CD14-positive monocyte (primary cell): Measurements from ENCODE around the gene PPARGC1A. TPM values are rescaled to one million over a fixed set of nuclear protein-coding genes. Genes with fewer than 3 reads are reported as not detected.

Experiments used
- DNase-seq, 3 donors: peaks; one replicate each; pipeline ENCODE4 v3.0.0-alpha.2; 2011 to 2022
- H2AFZ ChIP-seq: 2 replicates; pipeline ENCODE4 v1.6.0; 2012; ENCODE audit warnings: mild to moderate bottlenecking, low read depth, low read length, inconsistent platforms; ENCODE audit not compliant: insufficient read depth, poor library complexity, severe bottlenecking
- H3K27ac ChIP-seq, 2 donors: 1 replicate in 1 of 2; 2 replicates in 1 of 2; pipeline ENCODE4 v1.5.1; 2012 to 2013; ENCODE audit warnings: low read length in 2 of 2, control low read depth in 1 of 2, inconsistent platforms in 1 of 2, low read depth in 1 of 2, mild to moderate bottlenecking in 1 of 2
- H3K27me3 ChIP-seq, 2 donors: one replicate each; pipeline versions ENCODE4 v1.6.0 to v1.6.1; 2011 to 2013; ENCODE audit warnings: low read length in 2 of 2; ENCODE audit not compliant: control insufficient read depth in 2 of 2, insufficient read depth in 2 of 2
- H3K36me3 ChIP-seq, 2 donors: replicated peaks in 1 of 2; 1 replicate in 1 of 2; 2 replicates in 1 of 2; pipeline versions ENCODE4 v1.5.1 to v1.6.1; 2012 to 2013; ENCODE audit warnings: low read length in 2 of 2, control low read depth in 1 of 2, inconsistent platforms in 1 of 2, mild to moderate bottlenecking in 1 of 2; ENCODE audit not compliant: insufficient read depth in 2 of 2, control insufficient read depth in 1 of 2
- H3K4me1 ChIP-seq, 2 donors: 1 replicate in 1 of 2; 2 replicates in 1 of 2; pipeline versions ENCODE4 v1.5.1 to v1.6.1; 2012 to 2013; ENCODE audit warnings: low read length in 2 of 2, control low read depth in 1 of 2, inconsistent platforms in 1 of 2, mild to moderate bottlenecking in 1 of 2, moderate library complexity in 1 of 2; ENCODE audit not compliant: insufficient read depth in 2 of 2, control insufficient read depth in 1 of 2
- H3K4me2 ChIP-seq: replicated peaks from 2 replicates; pipeline ENCODE3; 2012; ENCODE audit warnings: low read length, moderate library complexity, mild to moderate bottlenecking; ENCODE audit not compliant: poor library complexity, severe bottlenecking; ENCODE audit errors: extremely low read depth
- H3K4me3 ChIP-seq, 3 experiments: fragments of 200-600 bp in 1 of 3; sonication (generic) in 1 of 3; replicated peaks in 1 of 3; 1 replicate in 2 of 3; 2 replicates in 1 of 3; pipeline ENCODE4 v1.5.1; 2011 to 2013; ENCODE audit warnings: low read length in 3 of 3, mild to moderate bottlenecking in 3 of 3, control low read depth in 2 of 3, low read depth in 2 of 3, inconsistent platforms in 1 of 3, moderate library complexity in 1 of 3
- H3K79me2 ChIP-seq: 2 replicates; pipeline ENCODE4 v1.6.0; 2012; ENCODE audit warnings: mild to moderate bottlenecking, control low read depth, inconsistent platforms, low read length, moderate library complexity; ENCODE audit not compliant: insufficient read depth
- H3K9ac ChIP-seq: 2 replicates; pipeline ENCODE4 v1.6.0; 2017; ENCODE audit warnings: low read length, mild to moderate bottlenecking; ENCODE audit not compliant: insufficient read depth, poor library complexity, severe bottlenecking
- H3K9me3 ChIP-seq, 2 donors: replicated peaks in 1 of 2; 1 replicate in 1 of 2; 2 replicates in 1 of 2; pipeline versions ENCODE4 v1.5.1 to v1.6.1; 2012 to 2013; ENCODE audit warnings: low read length in 2 of 2, control low read depth in 1 of 2; ENCODE audit not compliant: control insufficient read depth in 1 of 2, insufficient read depth in 1 of 2
- H4K20me1 ChIP-seq: 2 replicates; pipeline ENCODE4 v1.6.0; 2012; ENCODE audit warnings: mild to moderate bottlenecking, low read length, control low read depth, moderate library complexity; ENCODE audit not compliant: insufficient read depth
- H3K27ac Mint-ChIP-seq, 7 donors: one replicate each; pipeline ENCODE4 v1.8.0; 2020; ENCODE audit warnings: mild to moderate bottlenecking in 7 of 7, mixed read lengths in 7 of 7, moderate library complexity in 6 of 7, inconsistent platforms in 2 of 7
- H3K27me3 Mint-ChIP-seq, 3 donors: one replicate each; pipeline ENCODE4 v1.8.0; 2021 to 2022; ENCODE audit warnings: low read depth in 3 of 3, mild to moderate bottlenecking in 3 of 3, mixed read lengths in 3 of 3, moderate library complexity in 3 of 3, inconsistent platforms in 1 of 3
- H3K36me3 Mint-ChIP-seq, 2 donors: one replicate each; pipeline ENCODE4 v1.8.0; 2020; ENCODE audit warnings: mixed read lengths in 2 of 2, inconsistent platforms in 1 of 2, mild to moderate bottlenecking in 1 of 2
- H3K4me1 Mint-ChIP-seq: one replicate; pipeline ENCODE4 v1.8.0; 2020; ENCODE audit warnings: mild to moderate bottlenecking, mixed read lengths
- H3K4me3 Mint-ChIP-seq, 2 donors: one replicate each; pipeline ENCODE4 v1.8.0; 2020; ENCODE audit warnings: mild to moderate bottlenecking in 2 of 2, mixed read lengths in 2 of 2, moderate library complexity in 1 of 2
- H3K9me3 Mint-ChIP-seq, 7 donors: one replicate each; pipeline ENCODE4 v1.8.0; 2020 to 2022; ENCODE audit warnings: mixed read lengths in 7 of 7, mild to moderate bottlenecking in 6 of 7, moderate library complexity in 6 of 7, inconsistent platforms in 2 of 7
- CTCF ChIP-seq: fragments of 200-600 bp; IDR thresholded peaks from one replicate; pipeline ENCODE4 v1.8.0; 2022; ENCODE audit warnings: antibody characterized with exemption, mild to moderate bottlenecking
- WGBS: methylation state at CpG from one replicate; pipeline ENCODE4 v1.1.5; 2013; ENCODE audit warnings: missing lambda C conversion rate; ENCODE audit not compliant: insufficient coverage; 5-methylcytosine and 5-hydroxymethylcytosine counted together
- intact Hi-C, 2 donors: fragments of 100-400 bp; cut with micrococcal nuclease; formaldehyde crosslinking; loops; one replicate each; pipeline versions ENCODE4 v1.15.0 to v1.15.1; 2023
- polyA plus RNA-seq, 3 donors: library from polyadenylated mRNA; depleted of rRNA in 1 of 3; unstranded in 2 of 3; stranded (reverse) in 1 of 3; fragments of 300-500 nt in 2 of 3; fragments of >200 nt in 1 of 3; fragmentation: Illumina TruSeq in 2 of 3; gene quantifications; 1 replicate in 2 of 3; 2 replicates in 1 of 3; pipeline ENCODE4 v1.2.3, GENCODE V29; 2012 to 2021

Gene PPARGC1A
- polyA plus RNA-seq, 3 donors: 0.58 to 1.1 (median 0.79) TPM

GRCh38 chr4:23811161-23811560 lies 78.7 kb downstream of the PPARGC1A start:
- Histone ChIP-seq H3K4me2 (no peak overlapping the region), H3K27ac (no peak overlapping the region), H2AFZ (no peak overlapping the region), H3K4me3 (no peak overlapping the region), H4K20me1 (no peaks in the 10 kb centered on the region), H3K36me3 (no peaks in the 10 kb centered on the region), H3K79me2 (no peaks in the 10 kb centered on the region), H3K9ac (no peak overlapping the region), H3K9me3 (no peaks in the 10 kb centered on the region), H3K27me3 (no peaks in the 10 kb centered on the region), H3K4me1 (no peaks in the 10 kb centered on the region)
- peaks cover 2 to 17% (median 9%) of the 10 kb centered on the region in 7 donors for H3K9me3 Mint-ChIP-seq
- H3K27me3 Mint-ChIP-seq: no peaks in the 10 kb centered on the region
- H3K4me3 Mint-ChIP-seq: no peak overlapping the region
- H3K4me1 Mint-ChIP-seq: no peaks in the 10 kb centered on the region
- intact Hi-C loops: no loop called here
- no peak for TF ChIP-seq CTCF
- no CpG with 5 or more reads among the region's 2 CpGs for WGBS
- H3K36me3 Mint-ChIP-seq: no peaks in the 10 kb centered on the region
- DNase-seq: no peak
- no peak overlapping the region for H3K27ac Mint-ChIP-seq

- Mint-ChIP-seq H3K4me1 (no peaks in the 10 kb centered on the region), H3K36me3 (no peaks in the 10 kb centered on the region), H3K27ac (peak overlapping the region in 1 of 7 donors; percentile 20), H3K4me3 (no peak overlapping the region), H3K9me3 (peaks cover 0 to 9% (median 4%) of the 10 kb centered on the region in 7 donors), H3K27me3 (no peaks in the 10 kb centered on the region)
- no peak for DNase-seq
- no peak for TF ChIP-seq CTCF
- no peak overlapping the region for H3K4me3 ChIP-seq
- H3K9ac ChIP-seq: no peak overlapping the region
- H3K9me3 ChIP-seq: no peaks in the 10 kb centered on the region
- no CpG with 5 or more reads among the region's 5 CpGs for WGBS
- no peaks in the 10 kb centered on the region for H3K4me1 ChIP-seq
- H3K79me2 ChIP-seq: no peaks in the 10 kb centered on the region
- H3K27ac ChIP-seq: no peak overlapping the region
- no peaks in the 10 kb centered on the region for H4K20me1 ChIP-seq
- H3K27me3 ChIP-seq: no peaks in the 10 kb centered on the region
- H3K4me2 ChIP-seq: no peak overlapping the region
- intact Hi-C loops: no loop called here
- H2AFZ ChIP-seq: no peak overlapping the region
- no peaks in the 10 kb centered on the region for H3K36me3 ChIP-seq
These were observed 84.4 kb downstream of the PPARGC1A start for GRCh38 chr4:23805450-23805851.
